WTC11 (cell line): ENCODE measurements around the gene ACTRT2. TPM values are rescaled to one million over a fixed set of nuclear protein-coding genes. Genes with fewer than 3 reads are reported as not detected.

Source experiments
- ATAC-seq: fragments of 200-7000 bp; cut with Tn5 transposase; 2 replicates; pipeline ENCODE4 v1.10.0; 2021; ENCODE audit warnings: mild to moderate bottlenecking, moderate library complexity
- CTCF ChIA-PET: fragments of 300-600 bp; sonication (Branson Sonifier 250); formaldehyde crosslinking; loops from one replicate; lab custom pipeline; 2021; ENCODE audit warnings: antibody characterized with exemption; lab: Charles Lee
- POLR2A ChIA-PET: fragments of 350-600 bp; sonication (Branson Sonifier 250); formaldehyde crosslinking; loops from one replicate; lab custom pipeline; 2021; ENCODE audit warnings: antibody characterized with exemption; lab: Charles Lee
- DNase-seq: peaks from one replicate; pipeline ENCODE4 v3.0.0; 2021; ENCODE audit warnings: low spot score
- H3K27ac Mint-ChIP-seq: 2 replicates; pipeline ENCODE4 v1.8.0; 2021; ENCODE audit warnings: mixed read lengths
- H3K27me3 Mint-ChIP-seq: 2 replicates; pipeline ENCODE4 v1.8.0; 2021; ENCODE audit warnings: low read depth, mild to moderate bottlenecking, moderate library complexity, mixed read lengths
- H3K36me3 Mint-ChIP-seq: 2 replicates; pipeline ENCODE4 v1.8.0; 2021; ENCODE audit warnings: mixed read lengths
- H3K4me1 Mint-ChIP-seq: 2 replicates; pipeline ENCODE4 v1.8.0; 2022; ENCODE audit warnings: mixed read lengths
- H3K4me3 Mint-ChIP-seq: 2 replicates; pipeline ENCODE4 v1.8.0; 2021; ENCODE audit warnings: mild to moderate bottlenecking, moderate library complexity, mixed read lengths
- H3K9me3 Mint-ChIP-seq: 2 replicates; pipeline ENCODE4 v1.8.0; 2021; ENCODE audit warnings: mixed read lengths
- AR ChIP-seq: fragments of 250-450 bp; sonication (Bioruptor Pico); IDR thresholded peaks from 2 replicates; pipeline ENCODE4 v1.9.0; 2021; ENCODE audit warnings: mild to moderate bottlenecking
- CREM ChIP-seq: sonication (generic); formaldehyde crosslinking; IDR thresholded peaks from 2 replicates; pipeline ENCODE4 v1.8.1; 2022; ENCODE audit warnings: mild to moderate bottlenecking, missing genetic modification reagents, moderate library complexity
- IRF1 ChIP-seq: sonication (generic); formaldehyde crosslinking; IDR thresholded peaks from 2 replicates; pipeline ENCODE4 v1.8.0; 2023; ENCODE audit warnings: missing genetic modification reagents
- NFATC4 ChIP-seq: fragments of 250-450 bp; sonication (Bioruptor Pico); IDR thresholded peaks from 2 replicates; pipeline ENCODE4 v1.9.0; 2021; ENCODE audit warnings: mild to moderate bottlenecking
- SP1 ChIP-seq: sonication (generic); formaldehyde crosslinking; conservative IDR thresholded peaks from 2 replicates; pipeline ENCODE4 v1.8.1; 2022; ENCODE audit warnings: missing genetic modification reagents
- TCF7 ChIP-seq: sonication (generic); formaldehyde crosslinking; IDR thresholded peaks from 2 replicates; pipeline ENCODE4 v1.8.0; 2022; ENCODE audit warnings: mild to moderate bottlenecking, low read depth, missing genetic modification reagents, moderate library complexity
- USF1 ChIP-seq: sonication (generic); formaldehyde crosslinking; IDR thresholded peaks from 2 replicates; pipeline ENCODE4 v1.8.0; 2022; ENCODE audit warnings: mild to moderate bottlenecking, missing genetic modification reagents
- ZBTB21 ChIP-seq: sonication (generic); formaldehyde crosslinking; IDR thresholded peaks from 2 replicates; pipeline ENCODE4 v1.8.1; 2023; ENCODE audit warnings: mild to moderate bottlenecking, missing genetic modification reagents, borderline replicate concordance
- ZNF138 ChIP-seq: sonication (generic); formaldehyde crosslinking; conservative IDR thresholded peaks from 2 replicates; pipeline ENCODE4 v1.8.1; 2022; ENCODE audit warnings: mild to moderate bottlenecking, moderate library complexity, missing genetic modification reagents
- ZNF396 ChIP-seq: fragments of 250-450 bp; sonication (Bioruptor Pico); IDR thresholded peaks from 2 replicates; pipeline ENCODE4 v1.8.0; 2021; ENCODE audit warnings: mild to moderate bottlenecking, moderate library complexity, borderline replicate concordance
- ZNF416 ChIP-seq: fragments of 250-450 bp; sonication (Bioruptor Pico); IDR thresholded peaks from 2 replicates; pipeline ENCODE4 v1.9.0; 2021; ENCODE audit warnings: mild to moderate bottlenecking, inconsistent platforms
- ZNF423 ChIP-seq: fragments of 250-450 bp; sonication (Bioruptor Pico); IDR thresholded peaks from 2 replicates; pipeline ENCODE4 v2.1.2; 2022; ENCODE audit warnings: mild to moderate bottlenecking, moderate library complexity
- ZNF532 ChIP-seq: fragments of 250-450 bp; sonication (Bioruptor Pico); IDR thresholded peaks from 2 replicates; pipeline ENCODE4 v1.9.0; 2021; ENCODE audit warnings: mild to moderate bottlenecking, borderline replicate concordance
- ZSCAN18 ChIP-seq: fragments of 250-450 bp; sonication (Bioruptor Pico); IDR thresholded peaks from 2 replicates; pipeline ENCODE4 v2.1.2; 2022; ENCODE audit warnings: mild to moderate bottlenecking, moderate library complexity
- total RNA-seq: library from RNA; stranded (reverse); gene quantifications from 3 replicates; pipeline ENCODE4 v1.2.3, GENCODE V29; 2021
- TF ChIP-seq, protein P1 (sequence below): fragments of 200-600 bp; IDR thresholded peaks from 2 replicates; pipeline ENCODE4 v1.8.0; 2022; ENCODE audit warnings: antibody characterized with exemption
- TF ChIP-seq, protein P2 (sequence below): sonication (generic); formaldehyde crosslinking; conservative IDR thresholded peaks from 2 replicates; pipeline ENCODE4 v1.8.1; 2023; ENCODE audit warnings: mild to moderate bottlenecking, low read depth, missing genetic modification reagents, moderate library complexity
- TF ChIP-seq, protein P3 (sequence below): sonication (generic); formaldehyde crosslinking; IDR thresholded peaks from 2 replicates; pipeline ENCODE4 v1.8.1; 2022; ENCODE audit warnings: mild to moderate bottlenecking, moderate library complexity, missing genetic modification reagents

The ACTRT2 gene
- total RNA-seq, 1 experiment from 2014 or later = not detected

DNA sequence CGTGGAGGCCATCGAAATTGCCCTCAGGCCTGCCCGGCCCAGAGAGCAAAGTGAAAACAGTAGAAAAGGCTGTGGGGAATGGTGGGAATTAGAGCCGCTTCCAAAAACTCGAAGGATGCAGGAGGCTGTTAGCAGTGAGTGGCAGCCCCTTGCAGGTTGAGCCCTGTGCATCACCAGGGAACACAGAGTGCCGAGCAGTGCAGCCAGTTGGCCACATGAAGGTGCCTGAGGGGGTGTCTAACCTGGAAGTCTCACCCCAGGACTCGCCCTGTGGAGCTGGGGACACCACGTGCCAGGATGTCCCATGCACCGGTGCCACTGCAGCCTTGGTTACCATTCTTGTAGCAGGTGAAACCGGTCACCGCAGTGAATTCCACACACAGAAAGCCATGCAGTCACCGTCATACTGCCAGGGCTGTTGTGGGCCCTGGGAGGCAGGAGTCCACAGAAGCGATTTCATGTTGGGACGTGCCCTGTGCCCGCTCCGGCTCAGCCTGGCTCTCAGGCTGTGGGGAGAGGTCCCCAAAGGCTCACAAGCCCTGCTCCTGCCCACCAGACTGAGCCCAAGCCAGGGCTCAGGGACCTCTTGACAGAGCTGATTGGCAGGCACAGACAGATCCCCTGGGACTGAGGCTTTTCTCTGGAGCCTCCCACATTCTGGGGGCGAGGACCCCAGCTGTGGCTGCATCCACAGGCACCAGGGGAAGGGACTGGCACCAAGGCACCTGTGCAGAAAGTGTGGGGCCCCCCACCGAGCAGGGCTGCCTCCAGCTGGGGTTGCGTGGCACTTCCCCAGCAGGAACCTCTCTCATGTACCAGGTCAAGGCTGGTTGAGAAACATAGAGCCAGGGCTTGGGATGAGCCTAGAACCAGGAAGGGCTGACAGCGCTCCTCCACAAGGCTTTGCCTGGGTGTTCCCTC lies 16.7 kb upstream of the ACTRT2 start:
- H3K9me3 Mint-ChIP-seq = peaks cover 43% of the 10 kb centered on the region
- ATAC-seq = no peak
- H3K27ac Mint-ChIP-seq = no peak overlapping the region
- CTCF ChIA-PET = no interaction called here
- POLR2A ChIA-PET = no interaction called here
- DNase-seq = no peak
- H3K4me3 Mint-ChIP-seq = no peak overlapping the region
- peaks cover 35% of the 10 kb centered on the region for H3K36me3 Mint-ChIP-seq
- no peaks in the 10 kb centered on the region for H3K4me1 Mint-ChIP-seq
- H3K27me3 Mint-ChIP-seq = peaks cover 16% of the 10 kb centered on the region
- TF ChIP-seq ZNF532 (CRISPR knock-in tag) (no peak), ZNF416 (CRISPR knock-in tag) (no peak), NFATC4 (CRISPR knock-in tag) (no peak), CREM (CRISPR knock-in tag) (no peak), ZNF396 (no peak)
- TF ChIP-seq, protein P1, sequence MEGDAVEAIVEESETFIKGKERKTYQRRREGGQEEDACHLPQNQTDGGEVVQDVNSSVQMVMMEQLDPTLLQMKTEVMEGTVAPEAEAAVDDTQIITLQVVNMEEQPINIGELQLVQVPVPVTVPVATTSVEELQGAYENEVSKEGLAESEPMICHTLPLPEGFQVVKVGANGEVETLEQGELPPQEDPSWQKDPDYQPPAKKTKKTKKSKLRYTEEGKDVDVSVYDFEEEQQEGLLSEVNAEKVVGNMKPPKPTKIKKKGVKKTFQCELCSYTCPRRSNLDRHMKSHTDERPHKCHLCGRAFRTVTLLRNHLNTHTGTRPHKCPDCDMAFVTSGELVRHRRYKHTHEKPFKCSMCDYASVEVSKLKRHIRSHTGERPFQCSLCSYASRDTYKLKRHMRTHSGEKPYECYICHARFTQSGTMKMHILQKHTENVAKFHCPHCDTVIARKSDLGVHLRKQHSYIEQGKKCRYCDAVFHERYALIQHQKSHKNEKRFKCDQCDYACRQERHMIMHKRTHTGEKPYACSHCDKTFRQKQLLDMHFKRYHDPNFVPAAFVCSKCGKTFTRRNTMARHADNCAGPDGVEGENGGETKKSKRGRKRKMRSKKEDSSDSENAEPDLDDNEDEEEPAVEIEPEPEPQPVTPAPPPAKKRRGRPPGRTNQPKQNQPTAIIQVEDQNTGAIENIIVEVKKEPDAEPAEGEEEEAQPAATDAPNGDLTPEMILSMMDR = no peak

DNA sequence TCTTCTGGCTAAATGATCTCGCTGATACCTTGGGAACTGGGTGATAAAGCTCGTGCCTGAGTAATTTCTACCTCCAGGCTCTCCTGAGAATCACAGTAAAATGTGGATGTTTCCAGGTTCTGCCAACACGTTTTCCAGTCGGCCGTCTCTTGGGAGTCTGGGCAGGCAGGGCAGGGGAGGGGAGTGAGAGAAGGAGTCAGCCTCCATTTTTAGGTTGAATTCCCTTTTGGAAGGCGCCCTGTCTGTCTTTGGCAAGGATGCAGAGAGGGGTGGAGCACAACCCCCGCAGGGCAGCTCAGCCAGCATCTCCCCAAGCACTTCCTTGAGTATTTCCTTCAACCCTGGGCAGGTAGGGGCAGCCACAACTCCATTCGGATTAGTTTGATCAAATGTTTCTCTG lies 15.5 kb upstream of the ACTRT2 start:
- ATAC-seq (no peak), DNase-seq (no peak)
- Mint-ChIP-seq H3K27ac (no peak overlapping the region), H3K4me3 (no peak overlapping the region), H3K27me3 (peaks cover 16% of the 10 kb centered on the region), H3K4me1 (no peaks in the 10 kb centered on the region), H3K9me3 (peaks cover 46% of the 10 kb centered on the region), H3K36me3 (peaks cover 32% of the 10 kb centered on the region)
- ChIA-PET POLR2A (no interaction called here), CTCF (no interaction called here)
- TF ChIP-seq ZSCAN18 (CRISPR knock-in tag) (no peak), TCF7 (no peak), ZNF423 (CRISPR knock-in tag) (no peak), ZNF138 (CRISPR knock-in tag) (no peak), ZBTB21 (CRISPR knock-in tag) (no peak), AR (no peak), IRF1 (CRISPR knock-in tag) (no peak), SP1 (CRISPR knock-in tag) (no peak), USF1 (CRISPR knock-in tag) (no peak)
- TF ChIP-seq, protein P2, sequence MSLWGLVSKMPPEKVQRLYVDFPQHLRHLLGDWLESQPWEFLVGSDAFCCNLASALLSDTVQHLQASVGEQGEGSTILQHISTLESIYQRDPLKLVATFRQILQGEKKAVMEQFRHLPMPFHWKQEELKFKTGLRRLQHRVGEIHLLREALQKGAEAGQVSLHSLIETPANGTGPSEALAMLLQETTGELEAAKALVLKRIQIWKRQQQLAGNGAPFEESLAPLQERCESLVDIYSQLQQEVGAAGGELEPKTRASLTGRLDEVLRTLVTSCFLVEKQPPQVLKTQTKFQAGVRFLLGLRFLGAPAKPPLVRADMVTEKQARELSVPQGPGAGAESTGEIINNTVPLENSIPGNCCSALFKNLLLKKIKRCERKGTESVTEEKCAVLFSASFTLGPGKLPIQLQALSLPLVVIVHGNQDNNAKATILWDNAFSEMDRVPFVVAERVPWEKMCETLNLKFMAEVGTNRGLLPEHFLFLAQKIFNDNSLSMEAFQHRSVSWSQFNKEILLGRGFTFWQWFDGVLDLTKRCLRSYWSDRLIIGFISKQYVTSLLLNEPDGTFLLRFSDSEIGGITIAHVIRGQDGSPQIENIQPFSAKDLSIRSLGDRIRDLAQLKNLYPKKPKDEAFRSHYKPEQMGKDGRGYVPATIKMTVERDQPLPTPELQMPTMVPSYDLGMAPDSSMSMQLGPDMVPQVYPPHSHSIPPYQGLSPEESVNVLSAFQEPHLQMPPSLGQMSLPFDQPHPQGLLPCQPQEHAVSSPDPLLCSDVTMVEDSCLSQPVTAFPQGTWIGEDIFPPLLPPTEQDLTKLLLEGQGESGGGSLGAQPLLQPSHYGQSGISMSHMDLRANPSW (CRISPR knock-in tag) = no peak
- TF ChIP-seq, protein P3, sequence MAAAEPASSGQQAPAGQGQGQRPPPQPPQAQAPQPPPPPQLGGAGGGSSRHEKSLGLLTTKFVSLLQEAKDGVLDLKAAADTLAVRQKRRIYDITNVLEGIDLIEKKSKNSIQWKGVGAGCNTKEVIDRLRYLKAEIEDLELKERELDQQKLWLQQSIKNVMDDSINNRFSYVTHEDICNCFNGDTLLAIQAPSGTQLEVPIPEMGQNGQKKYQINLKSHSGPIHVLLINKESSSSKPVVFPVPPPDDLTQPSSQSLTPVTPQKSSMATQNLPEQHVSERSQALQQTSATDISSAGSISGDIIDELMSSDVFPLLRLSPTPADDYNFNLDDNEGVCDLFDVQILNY (CRISPR knock-in tag) = no peak
